GM23338 (cell line): ENCODE measurements around the gene GATAD2B. TPM values are rescaled to one million over a fixed set of nuclear protein-coding genes. Genes with fewer than 3 reads are reported as not detected.

Experiments used
- ATAC-seq: fragments of 200-7000 bp; cut with Tn5 transposase; 3 replicates; pipeline ENCODE4 v1.9.1; 2020
- DNase-seq: peaks from one replicate; pipeline ENCODE4 v3.0.0-alpha.2; 2015; ENCODE audit warnings: low spot score
- H2AFZ ChIP-seq: fragments of 200-600 bp; sonication (generic); 2 replicates; pipeline ENCODE4 v1.8.0; 2016; ENCODE audit warnings: antibody characterized with exemption, mild to moderate bottlenecking, moderate library complexity
- H3F3A ChIP-seq: fragments of 200-600 bp; sonication (generic); replicated peaks from 2 replicates; pipeline ENCODE4 v1.8.0; 2017; ENCODE audit warnings: antibody characterized with exemption, mixed run types, low read depth
- H3K27ac ChIP-seq: fragments of 200-600 bp; sonication (generic); 2 replicates; pipeline ENCODE4 v1.6.1; 2016; ENCODE audit warnings: low read depth
- H3K27me3 ChIP-seq: fragments of 200-600 bp; sonication (generic); 2 replicates; pipeline ENCODE4 v1.8.0; 2016; ENCODE audit warnings: mild to moderate bottlenecking, mixed run types, moderate library complexity; ENCODE audit not compliant: insufficient read depth
- H3K36me3 ChIP-seq: fragments of 200-600 bp; sonication (generic); 2 replicates; pipeline ENCODE4 v1.8.0; 2016; ENCODE audit warnings: mild to moderate bottlenecking; ENCODE audit not compliant: insufficient read depth
- H3K4me1 ChIP-seq: fragments of 200-600 bp; sonication (generic); 2 replicates; pipeline ENCODE4 v1.8.0; 2016; ENCODE audit warnings: mild to moderate bottlenecking, moderate library complexity; ENCODE audit not compliant: insufficient read depth
- H3K4me2 ChIP-seq: fragments of 200-600 bp; sonication (generic); 2 replicates; pipeline ENCODE4 v1.7.1; 2017; ENCODE audit warnings: mixed run types
- H3K4me3 ChIP-seq: fragments of 200-600 bp; sonication (generic); 2 replicates; pipeline ENCODE4 v1.6.1; 2016; ENCODE audit warnings: mixed run types
- H3K79me2 ChIP-seq: fragments of 200-600 bp; sonication (generic); replicated peaks from 2 replicates; pipeline ENCODE4 v1.8.0; 2017; ENCODE audit warnings: mild to moderate bottlenecking; ENCODE audit not compliant: insufficient read depth
- H3K9me2 ChIP-seq: fragments of 200-600 bp; sonication (generic); 2 replicates; pipeline ENCODE4 v1.8.0; 2017; ENCODE audit not compliant: insufficient read depth
- H4K20me1 ChIP-seq: fragments of 200-600 bp; sonication (generic); replicated peaks from 2 replicates; pipeline ENCODE4 v1.8.0; 2017; ENCODE audit warnings: mild to moderate bottlenecking; ENCODE audit not compliant: insufficient read depth
- H3K27ac Mint-ChIP-seq: 2 replicates; pipeline ENCODE4 v1.8.0; 2020; ENCODE audit warnings: inconsistent platforms, mild to moderate bottlenecking, moderate library complexity, mixed read lengths
- H3K27me3 Mint-ChIP-seq: 3 replicates; pipeline ENCODE4 v1.8.0; 2022; ENCODE audit warnings: low read depth, mild to moderate bottlenecking, moderate library complexity, mixed read lengths, inconsistent platforms; ENCODE audit not compliant: insufficient read depth, poor library complexity
- H3K36me3 Mint-ChIP-seq: 3 replicates; pipeline ENCODE4 v1.8.0; 2021; ENCODE audit warnings: low read depth, mild to moderate bottlenecking, inconsistent platforms, moderate library complexity, mixed read lengths
- H3K4me1 Mint-ChIP-seq: 3 replicates; pipeline ENCODE4 v1.8.0; 2020; ENCODE audit warnings: mild to moderate bottlenecking, inconsistent platforms, mixed read lengths
- H3K4me3 Mint-ChIP-seq: 3 replicates; pipeline ENCODE4 v1.8.0; 2021; ENCODE audit warnings: moderate library complexity, mild to moderate bottlenecking, inconsistent platforms, mixed read lengths
- H3K9me3 Mint-ChIP-seq: 3 replicates; pipeline ENCODE4 v1.8.0; 2020; ENCODE audit warnings: moderate library complexity, mild to moderate bottlenecking, inconsistent platforms, mixed read lengths
- CREB1 ChIP-seq: fragments of 250-450 bp; sonication (Bioruptor Pico); IDR thresholded peaks from 2 replicates; pipeline ENCODE4 v1.5.0; 2020; ENCODE audit warnings: low read depth, mild to moderate bottlenecking, moderate library complexity
- CTCF ChIP-seq, 2 experiments: fragments of 200-600 bp in 1 of 2; sonication (generic) in 1 of 2; conservative IDR thresholded peaks; 2 replicates each; pipeline versions ENCODE4 v1.5.1 to v1.6.1; 2016 to 2017; ENCODE audit warnings: antibody characterized with exemption in 2 of 2, low read depth in 2 of 2, mild to moderate bottlenecking in 2 of 2, moderate library complexity in 1 of 2
- ETS1 ChIP-seq: IDR thresholded peaks from 2 replicates; pipeline ENCODE4 v1.6.1; 2016; ENCODE audit warnings: antibody characterized with exemption
- EZH2phosphoT487 ChIP-seq: fragments of 200-600 bp; sonication (generic); IDR thresholded peaks from one replicate; pipeline ENCODE4 v1.8.1; 2018; ENCODE audit warnings: antibody characterized with exemption; ENCODE audit not compliant: unreplicated experiment
- JUNB ChIP-seq: IDR thresholded peaks from one replicate; pipeline ENCODE4 v1.6.1; 2016; ENCODE audit warnings: antibody characterized with exemption; ENCODE audit not compliant: unreplicated experiment
- NANOG ChIP-seq: IDR thresholded peaks from 2 replicates; pipeline ENCODE4 v1.6.1; 2016; ENCODE audit warnings: antibody characterized with exemption, borderline replicate concordance
- POLR2AphosphoS5 ChIP-seq: IDR thresholded peaks from 2 replicates; pipeline ENCODE4 v1.6.1; 2016; ENCODE audit warnings: antibody characterized with exemption, low read depth
- REST ChIP-seq: IDR thresholded peaks from one replicate; pipeline ENCODE4 v1.6.1; 2018; ENCODE audit warnings: antibody characterized with exemption; ENCODE audit not compliant: unreplicated experiment
- STAT1 ChIP-seq: IDR thresholded peaks from one replicate; pipeline ENCODE4 v1.6.1; 2016; ENCODE audit warnings: antibody characterized with exemption; ENCODE audit not compliant: unreplicated experiment
- ZNF114 ChIP-seq: fragments of 250-450 bp; sonication (Bioruptor Pico); IDR thresholded peaks from 2 replicates; pipeline ENCODE4 v1.5.0; 2020; ENCODE audit warnings: mild to moderate bottlenecking, moderate library complexity
- ZNF331 ChIP-seq: fragments of 250-450 bp; sonication (Bioruptor Pico); IDR thresholded peaks from 2 replicates; pipeline ENCODE4 v1.5.0; 2020; ENCODE audit warnings: low read depth, mild to moderate bottlenecking, moderate library complexity
- ZNF462 ChIP-seq: fragments of 250-450 bp; sonication (Bioruptor Pico); IDR thresholded peaks from 2 replicates; pipeline ENCODE4 v1.5.0; 2020; ENCODE audit warnings: mild to moderate bottlenecking, moderate library complexity
- polyA plus RNA-seq: library from polyadenylated mRNA; unstranded; fragments of >200 nt; fragmentation: Nextera tagmentation; extraction: Ambion mirVana; gene quantifications from 2 replicates; pipeline ENCODE4 v1.2.1, GENCODE V29; 2016
- total RNA-seq: library from RNA; depleted of rRNA; stranded (reverse); fragments of >200 nt; shearing (Covaris generic); gene quantifications from 2 replicates; pipeline ENCODE4 v1.2.3, GENCODE V29; 2014

The GATAD2B gene
- total and polyA plus RNA-seq, 2 experiments from 2014 or later, result 5.2 to 17.8 TPM

- H3K4me3 Mint-ChIP-seq, result no peak overlapping the region
- no peaks in the 10 kb centered on the region for H3K9me2 ChIP-seq
- peaks cover 12% of the 10 kb centered on the region; the same call in 2 of the 3 replicates for H3K36me3 Mint-ChIP-seq
- no peaks in the 10 kb centered on the region for H3K27me3 ChIP-seq
- H3K4me3 ChIP-seq, result no peak overlapping the region
- no peak overlapping the region for H3K4me2 ChIP-seq
- TF ChIP-seq EZH2phosphoT487, result no peak
- no peak for TF ChIP-seq REST
- no peak for TF ChIP-seq ETS1
- TF ChIP-seq ZNF462 (CRISPR knock-in tag), result no peak
- TF ChIP-seq NANOG, result no peak
- no peak for TF ChIP-seq POLR2AphosphoS5
- no peak for TF ChIP-seq ZNF114 (CRISPR knock-in tag)
- TF ChIP-seq ZNF331 (CRISPR knock-in tag), result no peak
- TF ChIP-seq CREB1 (CRISPR knock-in tag), result no peak
- TF ChIP-seq CTCF (conservative IDR thresholded peaks at IDR 0.05; ENCODE audit: low read depth in 2 of 2), result no peak
- no peak for TF ChIP-seq JUNB
- no peak for TF ChIP-seq STAT1
- H3F3A ChIP-seq, result 0 out of 2 replicates have a peak, but pooled peaks cover 3% of the 10 kb centered on the region
- no peak overlapping the region for H3K27ac Mint-ChIP-seq
- H3K36me3 ChIP-seq, result peaks cover 4% of the 10 kb centered on the region
- no peak for DNase-seq
- H4K20me1 ChIP-seq, result peaks cover 17% of the 10 kb centered on the region
- no peaks in the 10 kb centered on the region for H3K4me1 ChIP-seq
- H3K27ac ChIP-seq, result peak overlapping the region; percentile 37; the same call in 1 of the 2 replicates
- peaks cover 1% of the 10 kb centered on the region for H3K27me3 Mint-ChIP-seq
- no peaks in the 10 kb centered on the region for H3K4me1 Mint-ChIP-seq
- no peak overlapping the region for H2AFZ ChIP-seq
- H3K9me3 Mint-ChIP-seq, result no peaks in the 10 kb centered on the region
- peaks cover 45% of the 10 kb centered on the region for H3K79me2 ChIP-seq
- ATAC-seq, result no peak
Observed at GRCh38 chr1:153832293-153832692, 90.5 kb downstream of the GATAD2B start.
